HG02840 (cell line): ENCODE results near the gene CENPX.
"Not testable (repeated sequence)": the region's sequence is repeated elsewhere in the genome, so short reads cannot be mapped to it uniquely, and the experiment has no call there.

Source experiments
- ATAC-seq: cut with Tn5 transposase; IDR thresholded peaks from one replicate; pipeline ENCODE4 v1.9.1; 2021; ENCODE audit warnings: mild to moderate bottlenecking, moderate library complexity, moderate number of reproducible peaks; ENCODE audit not compliant: unreplicated experiment, low FRiP score

CENPX gene

DNA sequence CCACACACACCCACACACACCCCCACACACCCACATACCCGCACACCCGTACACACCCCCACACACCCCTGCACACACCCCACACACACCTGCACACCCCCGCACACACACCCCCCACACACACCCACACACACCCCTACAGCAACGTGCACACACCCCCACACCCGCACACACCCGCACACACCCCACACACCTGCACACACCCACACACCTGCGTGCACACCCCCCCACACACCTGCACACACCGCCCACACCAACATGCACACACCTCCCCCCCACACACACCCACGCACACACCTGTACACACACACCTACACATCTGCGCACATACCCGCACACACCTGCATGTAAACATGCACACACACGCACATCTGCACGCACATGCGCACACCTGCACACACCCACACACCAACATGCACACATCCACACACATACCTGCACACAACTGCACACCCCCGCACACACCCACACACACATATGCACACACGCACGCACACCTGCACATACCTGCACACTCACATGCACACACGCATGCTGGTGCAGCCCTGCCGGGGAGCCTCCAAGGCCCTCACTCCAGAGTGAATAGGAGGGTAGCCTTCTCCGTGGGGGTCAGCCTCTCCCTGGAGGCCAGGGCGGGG, 37.8 kb downstream of the CENPX start:
- ATAC-seq: no peak

- ATAC-seq: no peak
Observed at GRCh38 chr17:81983639-81984373, 38.9 kb downstream of the CENPX start.

- no peak for ATAC-seq
Observed at GRCh38 chr17:81983011-81983638, 39.6 kb downstream of the CENPX start.

DNA sequence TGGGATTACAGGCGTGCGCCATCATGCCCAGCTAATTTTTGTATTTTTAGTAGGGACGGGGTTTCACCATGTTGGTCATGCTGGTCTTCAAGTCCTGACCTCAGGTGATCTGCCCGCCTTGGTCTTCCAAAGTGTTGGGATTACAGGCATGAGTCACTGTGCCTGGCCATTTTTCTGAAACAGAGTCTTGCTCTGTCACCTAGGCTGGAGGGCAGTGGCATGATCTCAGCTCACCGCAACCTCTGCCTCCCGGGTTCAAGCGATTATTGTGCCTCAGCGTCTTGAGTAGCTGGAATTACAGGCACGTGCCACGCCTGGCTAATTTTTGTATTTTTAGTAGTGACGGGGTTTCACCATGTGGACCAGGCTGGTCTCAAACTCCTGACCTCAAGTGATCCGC, 41.2 kb downstream of the CENPX start:
- not testable (repeated sequence) for ATAC-seq

DNA sequence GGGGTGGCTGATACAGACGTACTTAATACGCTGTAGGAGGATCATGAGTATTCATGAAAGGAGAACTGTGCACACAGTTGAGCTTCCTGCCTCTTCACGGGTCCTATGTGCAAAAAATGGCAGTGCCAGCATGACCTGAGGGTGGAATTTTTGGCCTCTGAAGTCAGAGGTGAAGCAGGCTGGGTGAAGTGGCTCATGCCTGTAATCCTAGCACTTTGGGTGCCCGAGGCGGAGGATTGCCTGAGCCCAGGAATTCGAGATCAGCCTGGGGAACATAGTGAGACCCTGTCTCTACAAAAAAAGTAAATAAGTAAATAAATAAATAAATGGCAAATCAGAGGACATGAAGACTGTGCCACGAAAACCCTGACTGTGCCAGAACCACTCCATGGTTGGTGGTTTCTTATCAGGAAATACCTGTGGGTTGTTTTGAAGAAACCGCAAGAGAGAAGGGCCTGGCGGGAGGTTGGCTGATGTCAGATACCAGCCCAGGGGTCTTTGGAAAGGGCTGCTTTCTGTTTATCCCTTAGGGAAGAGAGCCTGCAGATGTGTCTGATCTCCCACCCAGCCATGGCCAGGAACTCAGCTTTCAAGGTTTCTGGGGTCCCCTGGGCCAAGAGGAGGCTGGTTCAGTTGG, 41.9 kb downstream of the CENPX start:
- ATAC-seq: no peak

DNA sequence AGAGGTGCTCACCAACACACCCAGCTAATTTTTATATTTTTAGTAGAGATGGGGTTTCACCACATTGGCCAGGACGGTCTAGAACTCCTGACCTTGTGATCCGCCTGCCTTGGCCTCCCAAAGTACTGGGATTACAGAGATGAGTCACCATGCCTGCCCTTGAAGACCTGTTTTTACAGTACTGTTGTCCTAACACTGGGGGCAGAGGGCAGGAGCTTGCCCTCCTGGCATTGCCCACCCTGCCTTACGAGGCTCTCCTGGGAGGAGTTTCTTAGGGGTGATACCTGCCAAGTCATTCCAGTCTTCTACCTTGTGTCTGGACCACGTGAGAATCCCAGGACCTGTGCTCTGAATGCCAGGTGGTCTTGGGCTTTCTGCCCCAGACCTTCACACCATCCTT, 42.6 kb downstream of the CENPX start:
- ATAC-seq: no peak

GRCh38 chr17:81978524-81979298, 44.0 kb downstream of the CENPX start:
- ATAC-seq: no peak

GRCh38 chr17:81977211-81977808, 45.4 kb downstream of the CENPX start, which contains the start of gene ASPSCR1:
Gene ASPSCR1, plus strand, starts transcription at chr17:81977629. Its CDS starts 18 bp downstream, at chr17:81977647.
- peak; percentile 83 for ATAC-seq

GRCh38 chr17:81976332-81977210, 46.1 kb downstream of the CENPX start:
- peak; percentile 2 for ATAC-seq

DNA sequence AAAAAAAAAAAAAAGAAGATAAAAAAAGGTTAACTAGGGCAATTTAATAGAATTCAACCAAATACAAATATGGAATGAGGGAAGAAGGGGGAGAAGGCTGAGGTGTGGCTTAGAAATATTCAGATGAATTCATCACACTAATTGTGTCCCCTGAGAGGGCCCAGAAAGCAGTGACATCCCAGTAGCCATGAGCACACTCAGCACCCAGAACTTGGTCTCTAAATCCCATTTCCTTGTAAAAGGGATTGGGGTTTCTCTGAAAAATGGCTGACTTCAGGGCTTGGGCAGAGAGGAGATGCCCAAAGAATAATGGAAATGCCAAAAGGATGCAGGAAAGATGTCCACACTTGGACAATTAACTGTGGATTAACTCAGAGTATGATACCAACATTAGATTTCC, 49.2 kb downstream of the CENPX start:
- no peak for ATAC-seq

DNA sequence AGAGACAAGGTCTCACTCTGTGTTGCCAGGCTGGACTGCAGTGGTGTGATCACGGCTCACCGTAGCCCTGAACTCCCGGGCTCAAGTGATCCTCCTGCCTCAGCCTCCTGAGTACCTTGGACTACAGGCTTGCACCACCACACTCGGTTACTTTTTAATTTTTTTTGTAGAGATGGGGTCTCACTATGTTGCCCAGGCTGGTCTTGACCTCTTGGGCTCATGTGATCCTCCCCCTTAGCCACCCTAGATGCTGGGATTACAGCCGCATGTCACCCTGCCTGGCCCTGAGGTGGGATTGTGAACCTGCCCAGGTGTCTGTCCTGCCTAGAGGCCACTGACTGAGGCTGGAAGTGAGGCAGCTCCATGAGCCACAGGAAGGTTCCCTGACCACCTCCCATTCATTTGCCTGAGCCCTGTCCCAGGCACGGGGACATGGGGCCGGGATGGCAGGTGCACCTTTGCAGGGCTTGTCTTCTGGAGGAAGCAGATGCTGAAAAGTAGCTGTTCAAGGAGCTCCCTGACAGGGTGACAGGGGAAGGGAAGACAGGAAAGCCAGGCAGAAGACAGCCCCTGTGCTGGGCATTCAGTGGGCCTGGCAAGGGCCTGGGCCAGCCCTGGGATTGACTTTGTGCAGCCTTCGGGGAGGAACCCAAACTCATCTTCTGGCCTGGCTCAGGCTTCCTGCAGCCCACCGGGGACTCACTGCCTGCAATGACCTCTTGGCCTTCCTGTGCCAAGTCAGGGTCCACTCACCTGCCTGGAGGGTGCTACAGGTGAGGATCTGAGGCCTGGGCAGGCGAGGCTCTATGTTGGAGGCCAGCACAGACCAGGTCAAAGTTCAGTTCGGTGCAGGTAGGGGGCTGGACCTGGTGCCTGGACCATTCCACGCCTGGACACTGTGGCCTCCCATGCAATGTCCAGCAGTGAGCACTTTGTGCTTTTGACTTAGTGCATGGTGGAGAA, 53.5 kb downstream of the CENPX start:
- ATAC-seq: no peak
